DOHH2 (cell line): Measurements from ENCODE around the gene KIF19.

Experiments
- EZH2phosphoT487 ChIP-seq: fragments of 200-600 bp; sonication (generic); IDR thresholded peaks from 2 replicates; pipeline ENCODE4 v1.6.1; 2017; ENCODE audit warnings: borderline replicate concordance, mild to moderate bottlenecking, antibody characterized with exemption, low read length, moderate library complexity, mixed read lengths
- TF ChIP-seq, protein P1 (sequence below): fragments of 200-600 bp; sonication (generic); IDR thresholded peaks from one replicate; pipeline ENCODE4 v1.5.1; 2014; ENCODE audit warnings: antibody characterized with exemption, mild to moderate bottlenecking, low read depth, low read length; ENCODE audit not compliant: poor library complexity, severe bottlenecking

GRCh38 chr17:74386386-74386785 is 60.4 kb downstream of the KIF19 start:
- TF ChIP-seq, protein P1, sequence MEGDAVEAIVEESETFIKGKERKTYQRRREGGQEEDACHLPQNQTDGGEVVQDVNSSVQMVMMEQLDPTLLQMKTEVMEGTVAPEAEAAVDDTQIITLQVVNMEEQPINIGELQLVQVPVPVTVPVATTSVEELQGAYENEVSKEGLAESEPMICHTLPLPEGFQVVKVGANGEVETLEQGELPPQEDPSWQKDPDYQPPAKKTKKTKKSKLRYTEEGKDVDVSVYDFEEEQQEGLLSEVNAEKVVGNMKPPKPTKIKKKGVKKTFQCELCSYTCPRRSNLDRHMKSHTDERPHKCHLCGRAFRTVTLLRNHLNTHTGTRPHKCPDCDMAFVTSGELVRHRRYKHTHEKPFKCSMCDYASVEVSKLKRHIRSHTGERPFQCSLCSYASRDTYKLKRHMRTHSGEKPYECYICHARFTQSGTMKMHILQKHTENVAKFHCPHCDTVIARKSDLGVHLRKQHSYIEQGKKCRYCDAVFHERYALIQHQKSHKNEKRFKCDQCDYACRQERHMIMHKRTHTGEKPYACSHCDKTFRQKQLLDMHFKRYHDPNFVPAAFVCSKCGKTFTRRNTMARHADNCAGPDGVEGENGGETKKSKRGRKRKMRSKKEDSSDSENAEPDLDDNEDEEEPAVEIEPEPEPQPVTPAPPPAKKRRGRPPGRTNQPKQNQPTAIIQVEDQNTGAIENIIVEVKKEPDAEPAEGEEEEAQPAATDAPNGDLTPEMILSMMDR = no peak
- no peak for TF ChIP-seq EZH2phosphoT487
